Nephron (organoid): Measurements from ENCODE around the gene APOL6.

ENCODE experiments used
- H3K27ac Mint-ChIP-seq, 3 experiments: 2 replicates each; pipeline ENCODE4 v1.8.0; 2020; ENCODE audit warnings: mixed read lengths in 3 of 3, mild to moderate bottlenecking in 2 of 3, moderate library complexity in 1 of 3
- H3K27me3 Mint-ChIP-seq: 2 replicates; pipeline ENCODE4 v1.8.0; 2021; ENCODE audit warnings: low read depth, mild to moderate bottlenecking, moderate library complexity, mixed read lengths
- H3K36me3 Mint-ChIP-seq: 2 replicates; pipeline ENCODE4 v1.8.0; 2020; ENCODE audit warnings: low read depth, mixed read lengths
- H3K4me1 Mint-ChIP-seq: 2 replicates; pipeline ENCODE4 v1.8.0; 2020; ENCODE audit warnings: mixed read lengths
- H3K4me3 Mint-ChIP-seq, 3 experiments: 2 replicates each; pipeline ENCODE4 v1.8.0; 2020; ENCODE audit warnings: mild to moderate bottlenecking in 3 of 3, mixed read lengths in 3 of 3, moderate library complexity in 2 of 3
- H3K9me3 Mint-ChIP-seq: 2 replicates; pipeline ENCODE4 v1.8.0; 2020; ENCODE audit warnings: mixed read lengths
- CTCF ChIP-seq, 3 experiments: fragments of 200-600 bp; sonication (generic); IDR thresholded peaks; one replicate each; pipeline ENCODE4 v1.5.0; 2021; ENCODE audit warnings: antibody characterized with exemption in 3 of 3; ENCODE audit not compliant: unreplicated experiment in 3 of 3

The APOL6 gene

GRCh38 chr22:35703861-35704584 lies 55.8 kb downstream of the APOL6 start:
- no peak for TF ChIP-seq CTCF (IDR thresholded peaks at IDR 0.05; ENCODE audit: unreplicated experiment in 3 of 3)
- Mint-ChIP-seq H3K36me3 (no peaks in the 10 kb centered on the region), H3K27me3 (peaks cover 9% of the 10 kb centered on the region), H3K4me1 (peaks cover 7% of the 10 kb centered on the region), H3K9me3 (no peaks in the 10 kb centered on the region), H3K4me3 (no peak overlapping the region), H3K27ac (no peak overlapping the region)

GRCh38 chr22:35705141-35705540 lies 56.9 kb downstream of the APOL6 start:
- Mint-ChIP-seq H3K27me3 (peaks cover 4% of the 10 kb centered on the region), H3K27ac (no peak overlapping the region), H3K4me1 (peaks cover 14% of the 10 kb centered on the region), H3K4me3 (no peak overlapping the region), H3K36me3 (no peaks in the 10 kb centered on the region), H3K9me3 (no peaks in the 10 kb centered on the region)
- TF ChIP-seq CTCF (IDR thresholded peaks at IDR 0.05; ENCODE audit: unreplicated experiment in 3 of 3): no peak

DNA sequence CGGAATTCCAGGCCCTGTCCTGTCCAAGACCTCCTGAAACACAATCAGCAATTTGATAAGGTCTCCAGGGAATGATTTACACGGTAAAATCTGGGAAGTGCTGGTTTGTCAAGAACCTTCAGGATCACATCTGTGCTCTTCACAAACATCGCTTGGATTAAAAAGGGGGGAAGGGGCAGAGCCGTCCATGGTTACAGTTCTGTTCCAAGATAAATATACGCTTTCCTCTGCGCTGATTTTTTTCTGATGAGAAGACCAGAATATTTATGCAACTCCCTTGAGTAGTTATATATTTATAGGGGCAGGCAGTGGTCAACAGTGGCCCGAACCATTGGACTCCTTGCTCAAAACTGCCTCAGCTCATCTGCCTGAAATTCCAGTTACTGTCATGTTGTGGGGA lies 60.2 kb downstream of the APOL6 start:
- peaks cover 1% of the 10 kb centered on the region for H3K27me3 Mint-ChIP-seq
- peaks cover 7% of the 10 kb centered on the region for H3K9me3 Mint-ChIP-seq
- no peak for TF ChIP-seq CTCF (IDR thresholded peaks at IDR 0.05; ENCODE audit: unreplicated experiment in 3 of 3)
- H3K4me1 Mint-ChIP-seq: peaks cover 14% of the 10 kb centered on the region
- no peaks in the 10 kb centered on the region for H3K36me3 Mint-ChIP-seq
- no peak overlapping the region for H3K4me3 Mint-ChIP-seq
- no peak overlapping the region for H3K27ac Mint-ChIP-seq

DNA sequence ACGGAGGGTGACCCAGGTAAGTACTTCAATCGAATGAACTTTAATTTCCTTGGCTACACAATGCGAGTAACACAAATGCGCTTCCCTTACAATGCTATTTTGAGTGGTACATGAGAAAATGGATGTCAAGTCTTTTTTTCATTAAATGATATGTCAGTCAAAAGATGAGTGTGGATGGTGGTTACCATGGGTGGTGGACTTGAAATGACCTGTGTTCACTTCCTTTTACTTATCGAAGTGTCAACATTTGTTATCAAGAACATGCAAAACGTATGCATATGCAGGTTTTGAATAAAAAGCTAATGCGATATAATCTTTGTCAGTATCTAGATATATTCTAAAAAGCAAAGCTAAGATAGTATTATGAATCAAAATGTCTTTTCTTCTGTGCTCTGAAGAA lies 60.7 kb downstream of the APOL6 start:
- no peaks in the 10 kb centered on the region for H3K36me3 Mint-ChIP-seq

GRCh38 chr22:35711336-35711735 lies 63.1 kb downstream of the APOL6 start:
- Mint-ChIP-seq H3K27me3 (peaks cover 10% of the 10 kb centered on the region), H3K9me3 (peaks cover 11% of the 10 kb centered on the region), H3K4me3 (no peak overlapping the region), H3K4me1 (peaks cover 14% of the 10 kb centered on the region), H3K27ac (no peak overlapping the region), H3K36me3 (no peaks in the 10 kb centered on the region)
- TF ChIP-seq CTCF (IDR thresholded peaks at IDR 0.05; ENCODE audit: unreplicated experiment in 3 of 3): no peak

More for the DNA sequence above, 60.7 kb downstream of the APOL6 start:
- Mint-ChIP-seq H3K9me3 (peaks cover 11% of the 10 kb centered on the region), H3K27ac (no peak overlapping the region), H3K4me1 (peaks cover 14% of the 10 kb centered on the region), H3K27me3 (peaks cover 4% of the 10 kb centered on the region), H3K4me3 (no peak overlapping the region)
- TF ChIP-seq CTCF (IDR thresholded peaks at IDR 0.05; ENCODE audit: unreplicated experiment in 3 of 3): no peak

GRCh38 chr22:35712672-35713071 lies 64.4 kb downstream of the APOL6 start:
- Mint-ChIP-seq H3K27me3 (peaks cover 10% of the 10 kb centered on the region), H3K4me1 (peaks cover 14% of the 10 kb centered on the region), H3K4me3 (no peak overlapping the region), H3K9me3 (peaks cover 11% of the 10 kb centered on the region), H3K27ac (no peak overlapping the region), H3K36me3 (no peaks in the 10 kb centered on the region)
- no peak for TF ChIP-seq CTCF (IDR thresholded peaks at IDR 0.05; ENCODE audit: unreplicated experiment in 3 of 3)
